NCI-H2227 (cell line): Measurements from ENCODE around the gene TNN.
A peak's percentile ranks its signal among the peaks of the same experiment; 100 is the strongest.

Experiments
- DNase-seq: peaks from one replicate; lab custom pipeline; 2025; ENCODE audit not compliant: unreplicated experiment; lab: John Stamatoyannopoulos, UW

The TNN gene

GRCh38 chr1:175062858-175063257 is 4.8 kb upstream of the TNN start:
- DNase-seq, result no peak

GRCh38 chr1:175070818-175071217 is 3.2 kb downstream of the TNN start:
- DNase-seq, result no peak

GRCh38 chr1:175071276-175071943 is 3.8 kb downstream of the TNN start:
- no peak for DNase-seq

- DNase-seq, result peak; percentile 46
Measured at GRCh38 chr1:175072099-175072951, 4.7 kb downstream of the TNN start.

GRCh38 chr1:175073061-175073460 is 5.4 kb downstream of the TNN start:
- no peak for DNase-seq

- no peak for DNase-seq
Measured at GRCh38 chr1:175073633-175074032, 6.0 kb downstream of the TNN start.

GRCh38 chr1:175075572-175076568 is 8.2 kb downstream of the TNN start:
- no peak for DNase-seq

- DNase-seq, result no peak
Measured at GRCh38 chr1:175077356-175078030, 9.9 kb downstream of the TNN start.

GRCh38 chr1:175078629-175079028 is 11.0 kb downstream of the TNN start:
- no peak for DNase-seq

GRCh38 chr1:175079338-175079737 is 11.7 kb downstream of the TNN start:
- no peak for DNase-seq

GRCh38 chr1:175080030-175080429 is 12.4 kb downstream of the TNN start:
- DNase-seq, result no peak

GRCh38 chr1:175081983-175082382 is 14.3 kb downstream of the TNN start:
- no peak for DNase-seq

- DNase-seq, result no peak
Measured at GRCh38 chr1:175088525-175088951, 20.9 kb downstream of the TNN start.

GRCh38 chr1:175089136-175089718 is 21.6 kb downstream of the TNN start:
- DNase-seq, result no peak

GRCh38 chr1:175090780-175091179 is 23.1 kb downstream of the TNN start:
- DNase-seq, result no peak

- no peak for DNase-seq
Measured at GRCh38 chr1:175094626-175095025, 27.0 kb downstream of the TNN start.

GRCh38 chr1:175095069-175095468 is 27.4 kb downstream of the TNN start:
- no peak for DNase-seq

- DNase-seq, result no peak
Measured at GRCh38 chr1:175095978-175096607, 28.5 kb downstream of the TNN start.

- DNase-seq, result no peak
Measured at GRCh38 chr1:175097361-175097760, 29.7 kb downstream of the TNN start.

- DNase-seq, result no peak
Measured at GRCh38 chr1:175099916-175100315, 32.3 kb downstream of the TNN start.
